K562 (cell line): ENCODE results near the gene SPDYE16. TPM values are rescaled to one million over a fixed set of nuclear protein-coding genes. Genes with fewer than 3 reads are reported as not detected.
"Not testable (repeated sequence)": the region's sequence is repeated elsewhere in the genome, so short reads cannot be mapped to it uniquely, and the experiment has no call there.

ENCODE experiments used
- ATAC-seq: fragments of 200-7000 bp; cut with Tn5 transposase; 3 replicates; pipeline ENCODE4 v1.9.1; 2020; ENCODE audit warnings: moderate library complexity
- BruUV-seq: library from RNA; stranded (reverse); fragments of 400-500 nt; replicated peaks from 2 replicates; lab custom pipeline; 2021; lab: Mats Ljungman, UMichigan
- CTCF ChIA-PET: fragments of 300-600 bp; formaldehyde crosslinking; extraction: SDS; loops from one replicate; lab custom pipeline; 2021; ENCODE audit warnings: low intra/inter-chr PET ratio; lab: Yijun Ruan, JAX
- POLR2A ChIA-PET: fragments of 300-600, 350-650 bp; sonication (Branson Sonifier 250); formaldehyde crosslinking; extraction: SDS; loops from one replicate; lab custom pipeline; 2021; ENCODE audit warnings: antibody characterized with exemption, inconsistent platforms; lab: Yijun Ruan, JAX
- DNase-seq, 4 experiments: peaks; one replicate each; pipeline versions ENCODE4 v3.0.0 to v3.0.0-alpha.2; 2011 to 2018; ENCODE audit warnings: low spot score in 3 of 4, mixed read lengths in 3 of 4; ENCODE audit errors: extremely low read depth in 1 of 4
- FAIRE-seq: peaks from 2 replicates; lab custom pipeline; 2011; peaks lifted over from hg19 to GRCh38; lab: Jason Lieb, UNC
- H2AFZ ChIP-seq: 2 replicates; pipeline ENCODE4 v1.6.0; 2011; ENCODE audit warnings: low read depth, low read length, control low read depth, inconsistent platforms
- H3K27ac ChIP-seq: fragments of 200-600 bp; 3 replicates; pipeline ENCODE4 v1.8.0; 2011; ENCODE audit warnings: low read depth, mild to moderate bottlenecking, control low read depth, inconsistent platforms, low read length, moderate library complexity, mixed read lengths; ENCODE audit errors: extremely low read depth
- H3K27me3 ChIP-seq, 2 experiments: fragments of 300-600 bp in 1 of 2; 2 replicates in 1 of 2; 3 replicates in 1 of 2; pipeline versions ENCODE4 v1.6.0 to v1.8.0; 2011; ENCODE audit warnings: inconsistent platforms in 2 of 2, low read length in 2 of 2, mild to moderate bottlenecking in 1 of 2, mixed read lengths in 1 of 2, moderate library complexity in 1 of 2; ENCODE audit not compliant: control insufficient read depth in 2 of 2, insufficient read depth in 2 of 2
- H3K36me3 ChIP-seq: fragments of 300-600 bp; 3 replicates; pipeline ENCODE4 v1.8.0; 2011; ENCODE audit warnings: mild to moderate bottlenecking, low read length, inconsistent platforms; ENCODE audit not compliant: control insufficient read depth, insufficient read depth
- H3K4me1 ChIP-seq, 2 experiments: fragments of 200-600 bp in 1 of 2; replicated peaks in 1 of 2; 2 replicates in 1 of 2; 3 replicates in 1 of 2; pipeline versions ENCODE4 v1.5.1 to v1.8.0; 2011; ENCODE audit warnings: inconsistent platforms in 2 of 2, low read length in 2 of 2, mild to moderate bottlenecking in 1 of 2, mixed read lengths in 1 of 2, moderate library complexity in 1 of 2; ENCODE audit not compliant: control insufficient read depth in 2 of 2, insufficient read depth in 2 of 2
- H3K4me2 ChIP-seq: 2 replicates; pipeline ENCODE4 v1.6.1; 2011; ENCODE audit warnings: low read length, control low read depth, inconsistent platforms, mixed read lengths; ENCODE audit not compliant: insufficient read depth
- H3K4me3 ChIP-seq: fragments of 200-600 bp; sonication (generic), shearing (Covaris generic); 2 replicates; pipeline ENCODE4 v1.5.1; 2016; ENCODE audit warnings: control low read depth, inconsistent platforms
- H3K79me2 ChIP-seq: fragments of 200-600 bp; 3 replicates; pipeline ENCODE4 v1.8.0; 2011; ENCODE audit warnings: low read length, inconsistent platforms; ENCODE audit not compliant: control insufficient read depth, insufficient read depth
- H3K9ac ChIP-seq, 2 experiments: 2 replicates each; pipeline versions ENCODE4 v1.6.0 to v1.6.1; 2011; ENCODE audit warnings: low read depth in 2 of 2, low read length in 2 of 2, control low read depth in 1 of 2, inconsistent platforms in 1 of 2, mild to moderate bottlenecking in 1 of 2, mixed read lengths in 1 of 2; ENCODE audit not compliant: insufficient read depth in 1 of 2
- H3K9me1 ChIP-seq: one replicate; pipeline ENCODE4 v1.6.0; 2011; ENCODE audit warnings: inconsistent platforms, mild to moderate bottlenecking, low read length, moderate library complexity; ENCODE audit not compliant: control insufficient read depth, insufficient read depth
- H3K9me3 ChIP-seq: replicated peaks from 2 replicates; pipeline ENCODE4 v1.5.1; 2011; ENCODE audit warnings: low read depth, low read length, inconsistent platforms; ENCODE audit not compliant: control insufficient read depth, insufficient read depth
- H4K20me1 ChIP-seq: replicated peaks from 2 replicates; pipeline ENCODE4 v1.6.1; 2011; ENCODE audit warnings: low read length, inconsistent platforms, mixed read lengths; ENCODE audit not compliant: control insufficient read depth, insufficient read depth
- HNRNPLL ChIP-seq: fragments of 200-400 bp; formaldehyde crosslinking; IDR thresholded peaks from 2 replicates; pipeline ENCODE4 v1.6.1; 2017; ENCODE audit warnings: low read length, low read depth, mild to moderate bottlenecking; ENCODE audit not compliant: poor library complexity, severe bottlenecking
- JUND ChIP-seq, 2 experiments: IDR thresholded peaks; 2 replicates in 1 of 2; 3 replicates in 1 of 2; pipeline ENCODE4 v1.6.1; 2011; ENCODE audit warnings: borderline replicate concordance in 2 of 2, low read depth in 2 of 2, low read length in 2 of 2, improper control_type of control experiment in 1 of 2, missing biosample characterization in 1 of 2, missing genetic modification characterization in 1 of 2, missing genetic modification reagents in 1 of 2
- ZNF263 ChIP-seq: sonication (generic); formaldehyde crosslinking; IDR thresholded peaks from 2 replicates; pipeline ENCODE4 v1.8.0; 2022; ENCODE audit warnings: mild to moderate bottlenecking, missing genetic modification reagents, borderline replicate concordance
- WGBS: fragments of 100-300 bp; shearing (Covaris generic); methylation state at CpG from one replicate; pipeline ENCODE4 v1.1.6; 2016; ENCODE audit warnings: low coverage, mixed read lengths; ENCODE audit not compliant: insufficient coverage; ENCODE audit errors: missing lambda C conversion rate; 5-methylcytosine and 5-hydroxymethylcytosine counted together
- in situ Hi-C: fragments of 300-500 bp; cut with MboI; formaldehyde crosslinking; loops from 4 replicates; pipeline ENCODE4 v1.15.0; 2018; ENCODE audit warnings: inconsistent platforms, mixed read lengths
- intact Hi-C: fragments of 100-400 bp; cut with micrococcal nuclease; formaldehyde crosslinking; loops from 2 replicates; pipeline ENCODE4 v1.14.2; 2022
- polyA plus RNA-seq, 8 experiments: library from polyadenylated mRNA; depleted of rRNA in 4 of 8; stranded (reverse) in 5 of 8; unstranded in 3 of 8; fragments of >200 nt; fragmentation: Nextera tagmentation in 2 of 8; fragmentation: Illumina TruSeq in 1 of 8; extraction: Ambion mirVana in 2 of 8; extraction: Trizol in 1 of 8; gene quantifications; 2 replicates each; pipeline versions ENCODE4 v1.2.1 to v1.2.3, GENCODE V29; 2011 to 2014; ENCODE audit warnings: inconsistent platforms in 1 of 8, missing spikeins in 1 of 8
- total RNA-seq, 7 experiments: library from RNA; depleted of rRNA in 6 of 7; stranded (reverse); fragments of >200 nt in 6 of 7; fragmentation: Illumina TruSeq in 2 of 7; extraction: Trizol in 2 of 7; gene quantifications; 2 replicates each; pipeline versions ENCODE4 v1.2.1 to v1.2.3, GENCODE V29; 2011 to 2021; ENCODE audit warnings: low replicate concordance in 1 of 7
- TF ChIP-seq, protein P1 (sequence below), 3 experiments: fragments of 200-800 bp in 1 of 3; fragments of 250-450 bp in 1 of 3; fragments of 450-650 bp in 1 of 3; sonication (Bioruptor Pico) in 1 of 3; sonication (Bioruptor generic) in 1 of 3; formaldehyde crosslinking in 1 of 3; IDR thresholded peaks; 2 replicates each; pipeline versions ENCODE4 v1.6.1 to v1.8.0; 2016 to 2022; ENCODE audit warnings: mild to moderate bottlenecking in 2 of 3, missing genetic modification characterization in 2 of 3, missing compliant biosample characterization in 1 of 3, moderate library complexity in 1 of 3
- TF ChIP-seq, protein P2 (sequence below): fragments of 450-650 bp; IDR thresholded peaks from 2 replicates; pipeline ENCODE4 v1.6.1; 2016; ENCODE audit warnings: antibody characterized with exemption

The SPDYE16 gene
- total and polyA plus RNA-seq, 9 of the 15 experiments (the other 6 are each of a cell fraction or from before 2014, with no cell fraction given) = 0.04 to 0.13 (median 0.06) TPM; not detected in 4

DNA sequence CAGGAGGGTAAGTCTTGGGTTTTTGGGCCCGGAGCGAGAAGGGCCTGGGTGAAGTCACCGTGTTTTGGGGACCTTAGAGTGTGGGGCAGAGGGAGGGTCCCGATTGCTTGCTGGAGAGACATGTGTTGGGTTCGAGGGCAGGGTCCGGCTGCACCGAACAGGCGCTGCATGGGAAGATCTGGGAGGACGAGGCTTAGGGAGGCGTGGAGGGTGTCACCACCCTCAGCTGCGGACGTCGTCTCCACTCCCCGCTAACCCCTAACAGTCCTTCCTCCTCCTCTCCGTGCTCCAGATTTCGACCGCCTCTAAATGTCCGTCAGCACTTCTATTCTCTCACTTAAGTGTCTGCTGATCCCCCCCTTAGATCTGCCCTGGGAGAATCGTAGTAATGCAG, 6.8 kb upstream of the SPDYE16 start:
- H3K9me1 ChIP-seq, intact Hi-C loops, H3K9me3 ChIP-seq, in situ Hi-C loops, CTCF ChIA-PET, H3K4me1 ChIP-seq, FAIRE-seq, H3K27me3 ChIP-seq, BruUV-seq, H4K20me1 ChIP-seq, POLR2A ChIA-PET: not testable (repeated sequence)
- Histone ChIP-seq H3K27ac (peak overlapping the region; percentile 84), H2AFZ (peak overlapping the region; percentile 92; the same call in 1 of the 2 replicates), H3K79me2 (peaks cover 37% of the 10 kb centered on the region), H3K4me2 (peak overlapping the region; percentile 78), H3K36me3 (peaks cover 17% of the 10 kb centered on the region; the same call in 2 of the 3 replicates), H3K9ac (peak overlapping the region; percentile 90 to 97), H3K4me3 (peak overlapping the region; percentile 91)
- DNase-seq (peak in 2 of 4 experiments; percentile 6 to 15), ATAC-seq (peak; percentile 5)
- peak; percentile 66 for TF ChIP-seq ZNF263 (CRISPR knock-in tag)
- under 1% methylated on average over 16 of the region's 19 CpGs for WGBS

GRCh38 chr7:76549025-76549854, 6.1 kb upstream of the SPDYE16 start:
- DNase-seq (peak; percentile 84 to 97 (median 88)), ATAC-seq (peak; percentile 100), FAIRE-seq (peak; percentile 26)
- Histone ChIP-seq H3K36me3 (peaks cover 17% of the 10 kb centered on the region; the same call in 2 of the 3 replicates), H2AFZ (peak overlapping the region; percentile 92), H3K4me3 (peak overlapping the region; percentile 91), H3K4me2 (peak overlapping the region; percentile 78), H3K27ac (peak overlapping the region; percentile 84), H3K79me2 (peaks cover 35% of the 10 kb centered on the region), H3K9ac (peak overlapping the region; percentile 90 to 97)
- H3K4me1 ChIP-seq; intact Hi-C loops; H3K9me3 ChIP-seq; H3K27me3 ChIP-seq; CTCF ChIA-PET; H4K20me1 ChIP-seq; POLR2A ChIA-PET; in situ Hi-C loops; H3K9me1 ChIP-seq; TF ChIP-seq JUND (tag; IDR thresholded peaks at IDR 0.05; ENCODE audit: borderline replicate concordance, low read depth, low read length): not testable (repeated sequence)
- BruUV-seq = TSS peak; percentile 39
- WGBS = under 1% methylated on average over 58 of the region's 71 CpGs
- TF ChIP-seq, protein P1, sequence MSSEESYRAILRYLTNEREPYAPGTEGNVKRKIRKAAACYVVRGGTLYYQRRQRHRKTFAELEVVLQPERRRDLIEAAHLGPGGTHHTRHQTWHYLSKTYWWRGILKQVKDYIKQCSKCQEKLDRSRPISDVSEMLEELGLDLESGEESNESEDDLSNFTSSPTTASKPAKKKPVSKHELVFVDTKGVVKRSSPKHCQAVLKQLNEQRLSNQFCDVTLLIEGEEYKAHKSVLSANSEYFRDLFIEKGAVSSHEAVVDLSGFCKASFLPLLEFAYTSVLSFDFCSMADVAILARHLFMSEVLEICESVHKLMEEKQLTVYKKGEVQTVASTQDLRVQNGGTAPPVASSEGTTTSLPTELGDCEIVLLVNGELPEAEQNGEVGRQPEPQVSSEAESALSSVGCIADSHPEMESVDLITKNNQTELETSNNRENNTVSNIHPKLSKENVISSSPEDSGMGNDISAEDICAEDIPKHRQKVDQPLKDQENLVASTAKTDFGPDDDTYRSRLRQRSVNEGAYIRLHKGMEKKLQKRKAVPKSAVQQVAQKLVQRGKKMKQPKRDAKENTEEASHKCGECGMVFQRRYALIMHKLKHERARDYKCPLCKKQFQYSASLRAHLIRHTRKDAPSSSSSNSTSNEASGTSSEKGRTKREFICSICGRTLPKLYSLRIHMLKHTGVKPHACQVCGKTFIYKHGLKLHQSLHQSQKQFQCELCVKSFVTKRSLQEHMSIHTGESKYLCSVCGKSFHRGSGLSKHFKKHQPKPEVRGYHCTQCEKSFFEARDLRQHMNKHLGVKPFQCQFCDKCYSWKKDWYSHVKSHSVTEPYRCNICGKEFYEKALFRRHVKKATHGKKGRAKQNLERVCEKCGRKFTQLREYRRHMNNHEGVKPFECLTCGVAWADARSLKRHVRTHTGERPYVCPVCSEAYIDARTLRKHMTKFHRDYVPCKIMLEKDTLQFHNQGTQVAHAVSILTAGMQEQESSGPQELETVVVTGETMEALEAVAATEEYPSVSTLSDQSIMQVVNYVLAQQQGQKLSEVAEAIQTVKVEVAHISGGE (CRISPR knock-in tag; IDR thresholded peaks at IDR 0.05) = peak in 2 of 3 experiments; percentile 57 to 89; a peak in 4 of 6 replicates
- TF ChIP-seq, protein P2, sequence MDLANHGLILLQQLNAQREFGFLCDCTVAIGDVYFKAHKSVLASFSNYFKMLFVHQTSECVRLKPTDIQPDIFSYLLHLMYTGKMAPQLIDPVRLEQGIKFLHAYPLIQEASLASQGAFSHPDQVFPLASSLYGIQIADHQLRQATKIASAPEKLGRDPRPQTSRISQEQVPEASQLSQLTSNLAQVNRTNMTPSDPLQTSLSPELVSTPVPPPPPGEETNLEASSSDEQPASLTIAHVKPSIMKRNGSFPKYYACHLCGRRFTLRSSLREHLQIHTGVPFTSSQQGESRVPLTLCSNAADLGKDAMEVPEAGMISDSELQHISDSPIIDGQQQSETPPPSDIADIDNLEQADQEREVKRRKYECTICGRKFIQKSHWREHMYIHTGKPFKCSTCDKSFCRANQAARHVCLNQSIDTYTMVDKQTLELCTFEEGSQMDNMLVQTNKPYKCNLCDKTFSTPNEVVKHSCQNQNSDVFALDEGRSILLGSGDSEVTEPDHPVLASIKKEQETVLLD = peak; percentile 98
- TF ChIP-seq HNRNPLL = peak; percentile 89
- TF ChIP-seq JUND (IDR thresholded peaks at IDR 0.05; ENCODE audit: borderline replicate concordance, low read depth, low read length) = 0 out of 2 replicates have a peak, but pooled peaks have one; percentile 15
